HL-60 (cell line): ENCODE results near the gene POLR3E.

Experiments
- DNase-seq, 2 experiments: peaks; one replicate each; pipeline ENCODE4 v3.0.0-alpha.2; 2010 to 2020; ENCODE audit warnings: low read depth in 1 of 2, low spot score in 1 of 2
- H3K27ac ChIP-seq: fragments of 250-450 bp; sonication (Bioruptor Pico); replicated peaks from 2 replicates; pipeline ENCODE4 v1.5.1; 2020; ENCODE audit warnings: mild to moderate bottlenecking, moderate library complexity
- H3K27me3 ChIP-seq: fragments of 250-450 bp; sonication (Bioruptor Pico); 2 replicates; pipeline ENCODE4 v1.5.1; 2021; ENCODE audit warnings: mild to moderate bottlenecking, moderate library complexity; ENCODE audit not compliant: insufficient read depth, poor library complexity, severe bottlenecking
- H3K4me3 ChIP-seq: replicated peaks from 2 replicates; pipeline ENCODE4 v1.5.1; 2011; ENCODE audit warnings: mild to moderate bottlenecking, control low read depth, low read length; ENCODE audit not compliant: insufficient read depth
- CTCF ChIP-seq: IDR thresholded peaks from one replicate; pipeline ENCODE4 v1.5.1; 2011; ENCODE audit warnings: low read length, control low read depth, inconsistent platforms; ENCODE audit not compliant: insufficient read depth
- GABPA ChIP-seq: IDR thresholded peaks from 2 replicates; pipeline ENCODE4 v1.6.1; 2012; ENCODE audit warnings: low read depth
- POLR2AphosphoS5 ChIP-seq: IDR thresholded peaks from 2 replicates; pipeline ENCODE4 v1.6.1; 2012; ENCODE audit warnings: low read depth
- REST ChIP-seq: IDR thresholded peaks from 2 replicates; pipeline ENCODE4 v1.6.1; 2012; ENCODE audit warnings: low read depth; ENCODE audit not compliant: insufficient replicate concordance
- SPI1 ChIP-seq: IDR thresholded peaks from 2 replicates; pipeline ENCODE4 v1.6.1; 2012; ENCODE audit warnings: low read depth, mild to moderate bottlenecking, borderline replicate concordance

Gene POLR3E

GRCh38 chr16:22357635-22357971 lies 60.4 kb downstream of the POLR3E start:
- DNase-seq: no peak
- no peak for TF ChIP-seq CTCF
- H3K27me3 ChIP-seq: no peaks in the 10 kb centered on the region
- no peak overlapping the region for H3K27ac ChIP-seq
- H3K4me3 ChIP-seq: no peak overlapping the region

- TF ChIP-seq GABPA (no peak), REST (no peak), SPI1 (no peak), CTCF (no peak), POLR2AphosphoS5 (no peak)
- no peak for DNase-seq
- H3K27ac ChIP-seq: no peak overlapping the region
- no peaks in the 10 kb centered on the region for H3K27me3 ChIP-seq
- H3K4me3 ChIP-seq: no peak overlapping the region
Observed at GRCh38 chr16:22358000-22358399, 60.8 kb downstream of the POLR3E start.

- TF ChIP-seq POLR2AphosphoS5 (no peak), SPI1 (no peak), GABPA (no peak), CTCF (no peak)
- no peak overlapping the region for H3K4me3 ChIP-seq
- H3K27ac ChIP-seq: no peak overlapping the region
- no peaks in the 10 kb centered on the region for H3K27me3 ChIP-seq
- no peak for DNase-seq
Observed at GRCh38 chr16:22359679-22360078, 62.5 kb downstream of the POLR3E start.

GRCh38 chr16:22360963-22361659 lies 63.9 kb downstream of the POLR3E start:
- Histone ChIP-seq H3K27ac (no peak overlapping the region), H3K4me3 (no peak overlapping the region), H3K27me3 (no peaks in the 10 kb centered on the region)
- no peak for TF ChIP-seq SPI1
- TF ChIP-seq REST: no peak
- TF ChIP-seq GABPA: no peak
- no peak for TF ChIP-seq CTCF
- TF ChIP-seq POLR2AphosphoS5: no peak
- DNase-seq: no peak
